HG02588 (cell line): ENCODE results near the gene ABI2.
"Not testable (repeated sequence)": the region's sequence is repeated elsewhere in the genome, so short reads cannot be mapped to it uniquely, and the experiment has no call there.

Experiments used
- ATAC-seq: cut with Tn5 transposase; IDR thresholded peaks from one replicate; pipeline ENCODE4 v1.9.1; 2021; ENCODE audit warnings: mild to moderate bottlenecking, moderate library complexity; ENCODE audit not compliant: unreplicated experiment

ABI2 gene

DNA sequence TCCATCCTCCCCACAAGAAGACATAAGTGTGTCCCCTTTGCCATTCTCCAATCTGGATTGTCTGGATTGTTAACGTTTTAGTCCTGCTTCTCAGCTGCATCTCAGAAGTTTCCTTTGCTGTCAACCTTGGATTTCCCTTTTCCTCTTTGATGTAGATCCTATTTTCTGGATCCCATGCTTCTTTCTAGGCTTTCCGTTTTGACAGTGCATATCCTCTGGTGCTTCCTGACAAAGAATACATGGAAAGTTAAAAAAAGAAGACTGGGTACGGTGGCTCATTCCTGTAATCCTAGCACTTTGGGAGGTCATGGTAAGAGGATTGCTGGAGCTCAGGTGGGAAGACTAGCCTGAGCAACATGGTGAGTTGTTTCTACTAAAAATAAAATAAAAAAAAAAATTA is 26.8 kb downstream of the ABI2 start:
- no peak for ATAC-seq

DNA sequence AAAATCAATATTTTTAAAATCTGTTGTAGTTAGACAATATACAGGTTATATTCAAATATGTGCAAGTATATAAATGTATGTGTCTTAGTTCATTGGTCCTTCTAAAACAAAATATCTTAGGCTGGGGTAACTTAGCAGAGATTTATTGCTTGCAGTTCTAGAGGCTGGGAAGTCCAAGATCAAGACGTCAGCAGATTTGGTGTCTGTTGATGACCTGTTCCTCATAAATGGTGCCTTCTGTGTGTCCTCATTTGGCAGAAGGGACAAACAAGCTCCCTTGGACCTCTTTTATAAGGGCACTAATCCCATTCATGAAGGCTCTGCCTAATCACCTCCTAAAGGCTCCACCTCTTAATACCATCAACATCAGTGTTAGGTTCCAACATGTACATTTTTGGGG is 31.3 kb downstream of the ABI2 start:
- no peak for ATAC-seq

DNA sequence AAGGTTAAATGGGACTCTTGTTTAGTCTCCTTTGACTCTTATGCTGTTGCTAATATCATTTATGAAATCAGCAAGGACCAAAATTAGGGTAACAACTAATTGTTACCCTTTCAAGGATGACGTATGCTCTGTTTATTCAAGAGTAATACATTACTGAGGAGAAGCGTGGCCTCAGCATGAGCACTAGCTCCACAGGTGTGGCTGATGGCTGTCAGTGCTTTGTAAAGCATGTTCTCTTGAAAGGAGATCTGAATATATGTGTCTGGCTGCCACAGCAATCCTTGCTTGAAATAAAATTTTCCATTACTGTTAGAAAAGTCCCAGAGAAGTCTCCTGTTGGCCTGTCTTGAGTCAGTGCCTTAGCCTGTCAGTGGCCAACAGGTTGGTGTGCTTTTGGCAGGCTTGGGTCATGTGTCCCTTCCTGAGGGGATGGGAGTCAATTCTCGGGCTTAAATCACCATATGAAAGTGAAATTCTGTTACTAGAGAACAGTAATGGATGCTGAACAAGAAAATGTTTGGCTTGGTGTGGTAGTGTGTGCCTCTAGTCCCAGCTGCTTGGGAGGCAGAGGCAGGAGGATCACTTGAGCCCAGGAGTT is 32.7 kb downstream of the ABI2 start:
- ATAC-seq, result no peak

DNA sequence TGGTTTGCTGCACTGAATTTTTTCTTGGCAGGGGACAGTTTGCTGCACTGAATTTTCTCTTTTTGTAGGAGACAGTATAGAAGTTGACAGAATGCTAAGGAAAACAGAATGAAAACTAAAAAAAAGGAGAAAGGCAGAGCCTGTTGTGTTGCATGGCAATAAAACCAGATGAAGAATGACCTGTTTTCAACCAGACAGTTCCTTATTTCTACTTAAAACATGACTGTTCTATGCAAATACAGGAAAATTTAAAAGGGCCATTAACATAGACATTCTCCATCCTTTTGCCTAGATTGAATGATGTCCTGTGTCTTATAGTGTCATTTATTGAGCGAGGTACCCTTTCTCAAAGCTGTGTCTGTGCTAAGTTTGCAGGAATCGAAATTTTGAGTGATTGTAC is 33.3 kb downstream of the ABI2 start:
- no peak for ATAC-seq

DNA sequence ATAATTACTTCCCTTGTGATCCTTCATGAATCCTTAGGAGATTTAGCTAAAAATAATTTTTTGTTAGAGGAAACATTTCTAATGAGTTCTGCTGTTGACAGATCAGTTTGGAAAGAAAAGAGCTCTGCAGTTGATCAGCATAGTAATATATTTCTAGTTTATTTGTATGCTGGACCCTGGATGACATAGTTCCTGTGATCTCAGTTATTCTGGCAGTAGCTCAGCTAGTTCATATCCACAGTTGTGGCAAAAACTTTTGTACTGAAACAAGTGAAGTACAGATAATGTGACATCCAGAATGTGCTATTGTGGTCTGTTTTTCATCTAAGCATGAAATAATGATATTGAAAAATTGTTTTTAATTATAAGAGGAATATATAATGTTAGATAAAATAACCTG is 33.7 kb downstream of the ABI2 start:
- no peak for ATAC-seq

DNA sequence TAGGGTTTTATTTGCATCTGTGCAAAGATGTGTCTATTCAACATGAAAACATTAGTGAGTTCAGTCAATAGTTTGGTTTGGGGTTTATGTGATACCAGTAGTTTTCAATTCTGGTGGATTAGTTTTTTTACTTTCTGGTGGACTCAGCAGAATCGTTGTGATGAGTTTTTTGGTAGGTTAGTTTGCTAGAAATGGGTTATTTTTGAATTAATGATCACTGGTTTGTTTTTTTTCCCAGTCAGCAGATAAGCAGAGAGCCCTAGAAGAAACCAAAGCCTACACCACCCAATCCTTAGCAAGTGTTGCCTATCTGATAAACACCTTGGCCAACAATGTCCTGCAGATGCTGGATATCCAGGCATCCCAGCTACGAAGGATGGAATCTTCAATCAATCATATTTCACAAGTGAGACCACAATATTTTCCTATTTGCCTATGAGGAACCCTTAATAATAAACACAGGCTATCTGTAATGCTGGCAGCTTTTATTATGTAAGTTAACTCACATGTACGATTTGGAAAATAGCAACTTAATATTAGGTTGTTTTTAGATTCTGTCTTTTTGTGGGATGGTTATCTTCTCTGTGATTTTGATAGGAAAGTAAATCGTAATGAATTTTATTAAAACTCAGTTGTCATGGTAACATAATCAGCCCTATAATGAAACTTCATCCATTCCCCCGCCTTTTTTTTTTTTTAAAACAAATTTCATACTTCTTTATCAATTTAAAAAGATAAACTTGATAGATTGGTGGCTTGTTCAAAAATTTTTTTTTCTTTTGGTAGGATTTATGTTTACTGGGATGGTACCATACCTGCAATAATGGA is 38.7 kb downstream of the ABI2 start:
- ATAC-seq, result no peak

DNA sequence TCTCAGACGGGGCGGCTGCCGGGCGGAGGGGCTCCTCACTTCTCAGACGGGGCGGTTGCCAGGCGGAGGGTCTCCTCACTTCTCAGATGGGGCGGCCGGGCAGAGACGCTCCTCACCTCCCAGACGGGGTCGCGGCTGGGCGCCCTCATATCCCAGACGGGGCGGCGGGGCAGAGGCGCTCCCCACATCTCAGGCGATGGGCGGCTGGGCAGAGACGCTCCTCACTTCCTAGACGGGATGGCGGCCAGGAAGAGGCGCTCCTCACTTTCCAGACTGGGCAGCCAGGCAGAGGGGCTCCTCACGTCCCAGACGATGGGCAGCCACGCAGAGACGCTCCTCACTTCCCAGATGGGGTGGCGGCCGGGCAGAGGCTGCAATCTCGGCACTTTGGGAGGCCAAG is 44.5 kb downstream of the ABI2 start:
- ATAC-seq, result not testable (repeated sequence)

DNA sequence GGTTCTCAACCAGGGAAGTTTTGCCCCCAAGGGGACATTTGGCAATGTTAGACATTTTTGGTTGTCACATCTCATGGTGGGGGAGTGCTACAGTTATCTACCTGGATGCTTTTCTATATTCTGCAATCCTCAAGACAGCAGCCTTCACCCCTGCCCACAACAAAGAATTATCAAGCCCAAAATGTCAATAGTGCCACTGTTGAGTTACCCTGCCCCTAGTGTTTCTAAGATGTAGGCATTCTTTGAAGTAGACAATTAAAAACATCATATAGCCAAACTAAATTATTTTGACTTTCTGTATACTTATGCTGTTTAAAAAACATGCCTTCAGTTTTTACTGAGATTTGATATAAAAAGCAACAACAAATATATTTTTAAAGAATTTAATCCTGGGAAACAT is 48.0 kb downstream of the ABI2 start:
- no peak for ATAC-seq

DNA sequence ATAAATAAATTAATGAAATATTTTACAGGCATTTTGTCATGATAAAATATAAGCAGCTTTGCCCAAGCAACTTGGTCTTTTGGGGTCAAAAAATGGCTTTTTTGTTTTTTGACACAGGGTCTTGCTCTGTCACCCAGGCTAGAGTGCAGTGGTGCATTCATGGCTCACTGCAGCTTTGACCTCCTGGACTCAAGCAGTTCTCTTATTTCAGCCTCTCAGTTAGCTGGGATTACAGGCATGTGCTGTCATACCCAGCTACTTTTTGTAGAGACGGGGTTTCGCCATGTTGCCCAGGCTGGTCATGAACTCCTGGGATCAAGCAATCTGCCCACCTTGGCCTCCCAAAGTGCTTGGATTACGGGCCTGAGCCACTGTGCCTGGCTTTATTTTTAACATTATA is 51.0 kb downstream of the ABI2 start:
- ATAC-seq, result no peak

DNA sequence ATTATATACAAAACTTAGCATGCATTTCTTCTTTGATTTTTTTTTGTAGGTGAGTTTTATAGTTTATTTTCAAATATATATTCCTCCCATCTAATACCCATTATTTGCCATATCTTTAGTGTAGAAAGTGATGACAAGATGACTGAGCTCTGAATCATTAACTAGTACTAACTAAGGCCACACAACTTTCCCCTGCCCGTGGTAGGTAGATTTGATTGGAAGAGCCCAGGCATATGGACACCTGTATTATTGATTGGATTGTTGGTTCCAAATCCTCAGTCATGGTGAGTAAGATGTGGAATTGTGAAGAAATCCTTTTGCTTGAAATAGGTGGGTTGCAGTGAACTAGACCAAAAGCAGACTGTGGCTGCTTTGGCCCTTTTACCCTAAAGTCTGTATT is 54.8 kb downstream of the ABI2 start:
- no peak for ATAC-seq

DNA sequence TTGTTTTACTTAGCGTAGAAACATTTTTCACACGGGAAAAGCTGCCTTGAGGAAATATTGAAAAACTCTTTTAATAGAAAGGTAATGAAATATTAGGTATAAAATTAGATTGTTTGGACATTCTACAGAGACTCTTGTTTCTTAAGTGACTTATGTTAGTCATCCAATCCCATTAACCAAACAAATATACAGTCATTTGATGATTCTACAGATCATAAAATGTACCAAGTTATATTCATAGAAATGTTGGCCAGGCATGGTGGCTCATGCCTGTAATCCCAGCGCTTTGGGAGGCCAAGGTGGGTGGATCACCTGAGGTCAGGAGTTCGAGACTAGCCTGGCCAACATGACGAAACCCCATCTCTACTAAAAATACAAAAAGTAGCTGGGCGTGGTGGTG is 60.0 kb downstream of the ABI2 start:
- ATAC-seq, result not testable (repeated sequence)

DNA sequence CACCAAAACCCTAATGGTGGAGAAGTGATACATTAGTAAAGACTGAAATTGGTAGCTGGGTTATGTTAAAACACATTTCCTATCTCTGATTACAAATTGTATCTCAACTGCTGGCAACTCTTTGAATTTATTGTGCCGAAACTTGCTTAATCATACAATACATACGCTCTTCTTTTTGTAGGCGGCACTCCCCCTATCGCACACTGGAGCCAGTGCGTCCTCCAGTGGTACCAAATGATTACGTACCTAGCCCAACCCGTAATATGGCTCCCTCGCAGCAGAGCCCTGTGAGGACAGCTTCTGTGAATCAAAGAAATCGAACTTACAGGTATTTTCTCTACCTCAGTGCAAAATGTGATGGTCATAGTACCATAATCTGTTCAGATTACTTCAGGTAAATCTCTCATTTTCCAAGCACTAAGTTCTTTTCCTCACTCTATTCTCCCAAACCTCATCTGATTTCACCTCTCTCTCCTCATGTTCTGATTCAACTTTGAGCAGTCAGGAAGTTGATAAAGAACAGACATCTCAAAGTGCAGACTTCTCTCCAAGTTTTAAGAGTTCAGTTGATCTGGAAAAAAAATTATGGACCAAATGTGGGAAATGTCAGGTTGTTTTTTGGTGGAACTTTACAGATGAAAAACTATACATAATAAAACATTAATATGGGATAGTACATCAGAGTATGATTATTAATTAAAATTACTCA is 66.5 kb downstream of the ABI2 start:
- ATAC-seq, result no peak

DNA sequence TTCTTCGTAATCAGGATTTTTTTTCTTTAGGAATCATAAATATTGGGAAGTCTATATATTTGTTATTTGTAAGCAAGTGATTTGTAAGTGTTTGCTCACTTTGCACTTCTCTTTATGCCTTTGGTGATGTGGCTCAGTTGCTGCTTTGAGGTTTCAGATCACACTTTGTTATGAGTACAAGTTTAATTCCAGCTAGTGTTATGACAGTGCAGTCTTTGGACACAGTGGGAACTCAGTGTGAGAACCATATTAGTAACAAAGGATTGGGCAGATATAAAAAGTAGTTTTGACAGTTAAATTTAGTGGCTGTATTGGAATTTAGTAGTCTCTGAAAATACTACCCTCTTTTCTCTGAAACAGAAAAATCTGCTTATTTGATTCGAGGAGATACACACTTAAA is 67.7 kb downstream of the ABI2 start:
- ATAC-seq, result no peak

DNA sequence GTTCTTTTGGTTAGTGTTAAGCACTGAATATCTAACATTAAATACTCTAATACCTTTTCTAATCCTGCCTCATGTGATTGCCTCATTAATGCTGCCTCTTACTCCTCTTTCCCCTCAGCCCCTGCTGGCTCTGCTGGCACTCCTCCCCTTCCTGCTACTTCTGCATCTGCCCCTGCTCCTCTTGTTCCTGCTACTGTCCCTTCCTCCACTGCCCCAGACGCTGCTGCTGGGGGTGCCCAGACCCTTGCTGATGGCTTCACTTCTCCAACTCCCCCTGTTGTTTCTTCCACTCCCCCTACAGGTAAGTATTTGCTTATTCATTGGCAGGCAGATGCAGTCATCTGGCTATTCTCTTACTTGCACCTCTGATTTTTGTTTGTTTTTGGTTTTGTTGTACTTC is 68.5 kb downstream of the ABI2 start:
- ATAC-seq, result no peak

DNA sequence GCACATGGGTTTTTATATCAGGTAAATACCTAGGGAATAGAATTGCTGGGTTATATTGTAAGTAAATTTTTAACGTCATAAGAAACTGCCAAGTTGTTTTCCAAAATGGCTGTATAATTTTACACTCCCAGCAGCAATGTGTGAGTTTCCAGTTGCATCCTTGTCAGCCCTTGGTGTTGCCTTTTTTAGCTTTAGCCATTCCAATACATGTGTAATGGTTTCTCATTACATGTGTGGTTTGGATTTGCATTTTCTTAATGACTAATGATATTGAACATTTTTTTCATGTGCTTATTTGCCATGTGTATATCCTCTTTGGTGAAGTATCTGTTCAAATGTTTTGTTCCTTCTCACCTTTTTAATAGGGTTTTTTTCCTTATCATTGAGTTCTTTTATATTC is 70.8 kb downstream of the ABI2 start:
- ATAC-seq, result no peak

DNA sequence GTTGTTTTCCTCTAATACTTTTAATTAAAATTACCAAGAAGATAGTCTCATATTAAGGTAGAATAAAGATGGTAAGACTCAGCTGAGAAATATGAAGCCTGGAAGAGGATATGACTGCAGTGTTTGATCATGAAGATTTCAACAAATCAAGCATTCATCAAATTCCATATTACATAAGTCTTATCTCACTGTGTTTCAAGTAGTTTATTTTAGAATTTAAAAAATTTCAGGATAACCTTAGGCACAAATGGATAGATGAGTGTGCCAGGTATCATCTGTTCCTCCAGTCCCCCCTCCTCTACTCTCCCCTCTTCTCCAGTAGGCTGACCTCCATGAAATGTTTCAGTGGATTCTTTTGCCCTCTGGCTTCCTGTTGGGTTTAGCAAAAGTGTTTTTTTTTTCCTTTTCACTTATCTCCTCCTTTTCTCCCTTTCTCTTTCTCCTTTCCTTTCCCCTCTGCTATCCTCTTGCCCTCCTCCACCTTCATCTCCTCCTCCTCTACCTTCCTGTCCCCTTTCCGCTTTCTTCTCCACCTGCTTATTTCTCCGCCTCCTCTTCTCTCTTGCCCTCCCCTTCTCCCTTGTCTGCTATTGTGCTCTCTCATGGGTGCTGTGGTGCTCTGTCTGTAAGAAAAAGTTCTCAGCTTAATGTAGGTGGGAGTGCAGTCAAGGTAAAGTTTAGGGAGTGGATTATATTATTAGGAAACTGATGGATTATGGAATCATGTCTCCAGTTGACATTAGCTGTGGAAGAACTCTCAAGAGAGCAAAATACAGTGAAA is 72.8 kb downstream of the ABI2 start:
- ATAC-seq, result no peak

DNA sequence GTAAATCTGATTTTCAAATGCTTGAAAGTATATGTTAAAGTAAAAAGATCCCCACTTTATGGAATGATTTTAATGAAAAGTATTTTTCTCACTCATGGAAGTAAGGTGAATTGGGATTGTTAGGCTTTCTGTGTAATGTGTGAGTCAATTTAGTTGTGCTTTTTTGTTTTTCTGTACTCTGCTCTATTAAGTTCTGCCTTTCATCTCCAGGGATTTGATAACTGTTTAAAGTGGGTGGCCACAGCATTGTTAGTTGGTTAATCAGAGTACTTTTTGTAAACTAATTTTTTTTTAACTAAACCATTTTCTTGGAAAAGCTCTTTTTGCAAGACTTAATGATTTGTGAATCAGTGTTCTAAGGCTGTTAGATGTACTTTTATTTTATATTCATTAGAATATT is 76.8 kb downstream of the ABI2 start:
- no peak for ATAC-seq

DNA sequence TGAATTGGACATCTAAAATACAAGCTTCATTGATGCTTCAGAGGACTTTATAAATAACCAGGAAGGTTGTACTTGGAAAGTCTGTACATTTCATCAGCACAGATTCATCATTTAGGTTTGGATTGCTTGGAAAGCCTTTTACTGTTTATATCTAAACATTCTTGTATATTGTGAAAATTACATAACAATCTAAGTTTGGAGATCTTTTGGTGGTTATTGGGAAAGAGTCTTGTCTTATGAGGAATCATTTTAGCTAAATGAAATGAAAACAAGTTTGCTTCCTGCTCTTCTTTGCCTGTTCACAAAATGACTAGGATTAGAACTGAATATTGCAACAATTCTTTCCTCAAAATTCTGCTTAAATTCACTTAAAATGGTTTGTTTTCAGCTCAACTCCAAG is 79.3 kb downstream of the ABI2 start:
- no peak for ATAC-seq

DNA sequence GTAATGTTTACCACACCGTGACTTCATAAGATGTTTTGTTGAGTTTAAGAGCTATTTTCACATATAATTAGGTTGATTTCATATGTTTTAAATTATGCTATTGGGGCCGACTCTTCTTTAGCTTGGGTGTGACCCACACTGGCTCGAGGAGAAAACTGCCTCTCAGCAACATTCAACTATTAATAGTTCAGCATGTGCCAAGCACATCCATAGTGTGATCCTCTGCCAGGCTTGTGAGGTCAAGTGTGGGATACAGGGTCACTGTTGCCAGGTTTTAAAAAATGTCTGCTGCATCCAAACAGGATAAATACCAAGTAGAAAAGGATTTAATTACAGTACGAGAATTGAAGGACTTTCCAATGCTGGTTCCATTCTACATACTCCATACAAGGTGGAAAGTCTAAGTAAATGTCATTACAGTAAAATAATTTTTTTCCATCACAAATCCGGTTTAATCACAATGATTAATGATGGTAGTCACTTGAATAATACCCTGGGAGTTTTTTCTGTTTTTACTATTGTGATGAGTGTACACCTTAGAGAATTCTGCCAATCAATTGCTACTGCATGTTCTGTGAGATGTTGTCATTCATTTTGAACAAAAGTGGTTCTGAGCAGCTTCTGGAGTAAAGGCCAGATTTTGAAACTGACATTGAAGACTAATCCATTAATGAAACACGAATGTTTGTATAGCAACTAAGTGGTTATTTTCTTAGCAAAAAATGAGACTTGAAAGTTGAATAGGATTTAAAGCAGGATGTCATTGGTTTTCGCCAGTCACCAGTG is 84.5 kb downstream of the ABI2 start:
- no peak for ATAC-seq

DNA sequence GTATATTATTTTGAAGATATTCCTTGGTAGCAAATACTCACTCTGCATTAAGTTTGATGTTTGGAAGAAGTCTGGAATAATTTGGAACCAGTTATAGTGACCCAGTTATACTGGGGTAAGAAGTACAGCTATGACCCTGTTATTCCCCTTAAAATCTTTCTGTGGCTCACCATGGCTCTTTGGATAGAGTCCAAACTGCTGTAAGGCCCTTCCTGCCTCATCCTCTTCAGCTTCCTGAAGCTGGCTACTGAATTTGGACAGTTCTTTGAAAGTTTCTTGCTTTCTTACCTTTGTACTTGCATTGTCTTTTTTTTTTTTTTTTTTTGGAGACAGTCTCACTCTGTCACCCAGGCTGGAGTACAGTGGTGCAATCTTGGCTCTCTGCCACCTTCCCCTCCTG is 85.6 kb downstream of the ABI2 start:
- ATAC-seq, result no peak

DNA sequence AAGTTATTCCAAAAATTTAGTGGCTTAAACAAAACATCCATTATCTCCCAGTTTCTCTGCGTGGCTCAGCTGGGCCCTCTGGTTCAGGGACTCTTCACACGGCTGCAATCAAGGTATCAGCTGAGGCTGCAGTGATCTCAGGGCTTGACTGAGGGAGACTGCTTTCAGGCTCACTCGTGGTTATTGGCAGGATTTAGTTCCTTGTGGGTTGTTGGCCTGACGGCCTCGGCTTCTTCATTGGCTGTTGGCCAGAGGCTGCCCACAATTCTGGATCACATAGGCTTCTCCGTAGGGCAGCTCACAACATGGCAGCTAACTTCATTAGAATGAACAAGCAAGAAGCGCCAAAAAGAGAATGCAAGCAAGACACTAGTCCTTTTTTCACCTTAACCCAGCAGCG is 90.1 kb downstream of the ABI2 start:
- no peak for ATAC-seq
